Measurements from ENCODE around the gene KDM4F. TPM values are rescaled to one million over a fixed set of nuclear protein-coding genes. Genes with fewer than 3 reads are reported as not detected.

The KDM4F gene
- total and polyA plus RNA-seq, 2 of the 8 experiments (the other 6 are each of a cell fraction or from before 2014, with no cell fraction given), result not detected

DNA sequence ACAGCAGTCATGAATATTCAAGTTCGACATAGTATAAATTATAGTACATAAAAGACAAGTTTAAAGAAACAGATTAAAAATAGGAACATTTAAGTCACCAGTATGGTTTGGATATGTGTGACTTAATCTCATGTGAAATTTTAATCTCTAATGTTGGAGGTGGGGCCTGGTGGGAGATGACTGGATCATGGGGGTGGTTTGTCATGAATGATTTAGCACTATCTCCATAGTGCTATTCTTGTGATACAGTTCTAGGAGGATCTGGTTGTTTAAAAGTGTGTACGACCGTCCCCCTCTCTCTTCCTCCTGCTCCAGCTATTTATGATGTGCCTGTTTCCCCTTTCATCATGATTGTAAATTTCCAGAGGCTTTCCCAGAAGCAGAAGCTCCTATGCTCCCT, 20.9 kb upstream of the KDM4F start:
- H2BK12ac ChIP-seq (ENCODE audit: low read depth, low read length), result no peak overlapping the region
- H3K36me3 ChIP-seq (ENCODE audit: control insufficient read depth in 2 of 4, insufficient read depth in 4 of 4, low read length in 3 of 4), result no peaks in the 10 kb centered on the region
- H3K23me2 ChIP-seq (ENCODE audit: low read depth, low read length), result no peaks in the 10 kb centered on the region
- H4K8ac ChIP-seq (ENCODE audit: extremely low read depth, insufficient read depth, low read length), result no peak overlapping the region
- no peaks in the 10 kb centered on the region for H3K79me1 ChIP-seq (ENCODE audit: low read depth, low read length)
- no peak overlapping the region for H3K27ac ChIP-seq (ENCODE audit: low read depth, low read length)
- H4K91ac ChIP-seq (replicated peaks; ENCODE audit: insufficient read length, low read length), result no peak overlapping the region
- no peak overlapping the region for H4K5ac ChIP-seq (ENCODE audit: insufficient read length, low read depth, low read length)
- H3K27me3 ChIP-seq (replicated peaks in 1 of 4; ENCODE audit: control insufficient read depth in 3 of 4, extremely low read depth in 1 of 4, insufficient read depth in 3 of 4, low read length in 3 of 4), result no peaks in the 10 kb centered on the region
- H3K14ac ChIP-seq (ENCODE audit: insufficient read length), result no peak overlapping the region
- H3K79me2 ChIP-seq (ENCODE audit: control insufficient read depth in 1 of 2, insufficient read depth in 2 of 2, low read length in 2 of 2), result no peaks in the 10 kb centered on the region
- no peak overlapping the region for H3K23ac ChIP-seq (ENCODE audit: insufficient read length)
- H2AK5ac ChIP-seq (ENCODE audit: low read depth, low read length), result no peak overlapping the region
- 0 out of 4 replicates have a peak, but pooled peaks cover 0 to 3% of the 10 kb centered on the region in 2 experiments for H3K9me3 ChIP-seq (ENCODE audit: insufficient read depth in 2 of 2, low read depth in 1 of 2, low read length in 1 of 2)
- H4K20me1 ChIP-seq (replicated peaks in 1 of 2; ENCODE audit: control insufficient read depth in 1 of 2, insufficient read depth in 2 of 2, low read length in 2 of 2), result no peaks in the 10 kb centered on the region
- ChIA-PET POLR2A (ENCODE audit: partially characterized antibody) (no interaction called here), CTCF (ENCODE audit: partially characterized antibody) (no interaction called here)
- no peak overlapping the region for H3K4me2 ChIP-seq (ENCODE audit: insufficient read depth in 1 of 2, low read depth in 2 of 2, low read length in 2 of 2)
- no peak overlapping the region for H3K56ac ChIP-seq (replicated peaks; ENCODE audit: insufficient read length, low read depth, low read length)
- no peak overlapping the region for H2BK120ac ChIP-seq (replicated peaks; ENCODE audit: low read depth, low read length)
- DNase-seq (ENCODE audit: low read depth in 1 of 2, low spot score in 2 of 2), result no peak
- WGBS, 2 experiments (ENCODE audit: extremely low coverage in 1 of 2, insufficient coverage in 1 of 2, insufficient read length in 1 of 2, insufficient replicate concordance in 2 of 2, low coverage in 1 of 2, low lambda C conversion rate in 2 of 2, missing lambda C conversion rate in 1 of 2), result 90% methylated on average over 3 of the region's 3 CpGs; no CpG with 5 or more reads in 1 of the 2 experiments
- no peak overlapping the region for H3K4ac ChIP-seq (replicated peaks; ENCODE audit: insufficient read length, low read depth, low read length)
- FAIRE-seq, result no peak
- no peak overlapping the region for H3K18ac ChIP-seq (ENCODE audit: extremely low read depth, low read length)
- no peak overlapping the region for H3K9ac ChIP-seq (replicated peaks in 1 of 4; ENCODE audit: extremely low read depth in 1 of 4, low read depth in 3 of 4, low read length in 3 of 4)
- H2BK5ac ChIP-seq (ENCODE audit: low read depth, low read length), result no peak overlapping the region
- H3K4me1 ChIP-seq (replicated peaks in 1 of 4; ENCODE audit: control insufficient read depth in 3 of 4, insufficient read depth in 4 of 4, low read length in 3 of 4), result no peaks in the 10 kb centered on the region
- H2BK15ac ChIP-seq (ENCODE audit: low read length), result no peak overlapping the region
- H2BK20ac ChIP-seq (ENCODE audit: low read length), result no peak overlapping the region
- H2AFZ ChIP-seq (ENCODE audit: low read length), result no peak overlapping the region
- no peak overlapping the region for H3K4me3 ChIP-seq (ENCODE audit: extremely low read depth in 1 of 4, insufficient read depth in 2 of 4, low read depth in 3 of 4, low read length in 4 of 4)
- TF ChIP-seq, protein P1, sequence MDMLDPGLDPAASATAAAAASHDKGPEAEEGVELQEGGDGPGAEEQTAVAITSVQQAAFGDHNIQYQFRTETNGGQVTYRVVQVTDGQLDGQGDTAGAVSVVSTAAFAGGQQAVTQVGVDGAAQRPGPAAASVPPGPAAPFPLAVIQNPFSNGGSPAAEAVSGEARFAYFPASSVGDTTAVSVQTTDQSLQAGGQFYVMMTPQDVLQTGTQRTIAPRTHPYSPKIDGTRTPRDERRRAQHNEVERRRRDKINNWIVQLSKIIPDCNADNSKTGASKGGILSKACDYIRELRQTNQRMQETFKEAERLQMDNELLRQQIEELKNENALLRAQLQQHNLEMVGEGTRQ (IDR thresholded peaks at IDR 0.05; ENCODE audit: low read length), result no peak
- TF ChIP-seq KDM5A (IDR thresholded peaks at IDR 0.05; ENCODE audit: low read length), result no peak
- TF ChIP-seq SP1 (IDR thresholded peaks at IDR 0.05; ENCODE audit: low read depth, low read length), result no peak
- TF ChIP-seq, protein P2, sequence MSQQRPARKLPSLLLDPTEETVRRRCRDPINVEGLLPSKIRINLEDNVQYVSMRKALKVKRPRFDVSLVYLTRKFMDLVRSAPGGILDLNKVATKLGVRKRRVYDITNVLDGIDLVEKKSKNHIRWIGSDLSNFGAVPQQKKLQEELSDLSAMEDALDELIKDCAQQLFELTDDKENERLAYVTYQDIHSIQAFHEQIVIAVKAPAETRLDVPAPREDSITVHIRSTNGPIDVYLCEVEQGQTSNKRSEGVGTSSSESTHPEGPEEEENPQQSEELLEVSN (IDR thresholded peaks at IDR 0.05), result no peak
- no peak for TF ChIP-seq EP300 (IDR thresholded peaks at IDR 0.05; ENCODE audit: borderline replicate concordance in 1 of 2, low read depth in 2 of 2, low read length in 2 of 2)
- TF ChIP-seq CBX5 (IDR thresholded peaks at IDR 0.05; ENCODE audit: low read depth, low read length), result no peak
- no peak for TF ChIP-seq EGR1 (IDR thresholded peaks at IDR 0.05; ENCODE audit: borderline replicate concordance, low read depth, low read length)
- TF ChIP-seq YY1 (IDR thresholded peaks at IDR 0.05; ENCODE audit: low read depth, low read length), result no peak
- TF ChIP-seq GABPA (IDR thresholded peaks at IDR 0.05; ENCODE audit: borderline replicate concordance, insufficient read depth, low read length), result no peak
- TF ChIP-seq PHF8 (conservative IDR thresholded peaks at IDR 0.05; ENCODE audit: low read depth, low read length), result no peak
- TF ChIP-seq POLR2A (IDR thresholded peaks at IDR 0.05; ENCODE audit: control extremely low read depth in 1 of 2, low read depth in 2 of 2, low read length in 2 of 2), result no peak
- TF ChIP-seq FOSL1 (IDR thresholded peaks at IDR 0.05; ENCODE audit: insufficient read depth, low read depth, low read length), result no peak
- TF ChIP-seq CEBPB (IDR thresholded peaks at IDR 0.05; ENCODE audit: low read depth, low read length), result no peak
